HCT116 (cell line): ENCODE data around the gene SSRP1. TPM values are rescaled to one million over a fixed set of nuclear protein-coding genes. Genes with fewer than 3 reads are reported as not detected.

Experiments used
- ATAC-seq: fragments of 200-7000 bp; cut with Tn5 transposase; 2 replicates; pipeline ENCODE4 v1.9.1; 2020; ENCODE audit warnings: mild to moderate bottlenecking, moderate library complexity
- BruUV-seq: library from RNA; stranded (reverse); fragments of 400-500 nt; replicated peaks from 2 replicates; lab custom pipeline; 2021; lab: Mats Ljungman, UMichigan
- CTCF ChIA-PET: fragments of 300-600 bp; sonication (Branson Sonifier 250); formaldehyde crosslinking; loops from one replicate; lab custom pipeline; 2021; ENCODE audit warnings: antibody characterized with exemption; lab: Charles Lee
- POLR2A ChIA-PET: fragments of 300-600, 350-600 bp; sonication (Branson Sonifier 250); formaldehyde crosslinking; loops from one replicate; lab custom pipeline; 2021; ENCODE audit warnings: antibody characterized with exemption; lab: Charles Lee
- RAD21 ChIA-PET, 2 experiments: fragments of 300-600 bp; sonication (Branson Sonifier 250); formaldehyde crosslinking; loops; one replicate each; lab custom pipeline; 2023; ENCODE audit warnings: low total read pairs in 2 of 2; ENCODE audit not compliant: uncharacterized antibody in 2 of 2, unreplicated experiment in 2 of 2, low non-redundant PET in 1 of 2; lab: Charles Lee
- DNase-seq: peaks from one replicate; pipeline ENCODE4 v3.0.0-alpha.2; 2010; ENCODE audit warnings: low read depth, low spot score
- H2AFZ ChIP-seq: fragments of 200-600 bp; shearing (Covaris generic), sonication (generic); 2 replicates; pipeline ENCODE4 v1.6.1; 2017; ENCODE audit warnings: low read depth, mixed run types, mixed read lengths, antibody characterized with exemption, low read length; ENCODE audit not compliant: poor library complexity, severe bottlenecking
- H3K27ac ChIP-seq: 2 replicates; pipeline ENCODE4 v1.5.1; 2012; ENCODE audit warnings: low read depth, low read length
- H3K27me3 ChIP-seq: fragments of 200-600 bp; sonication (generic); 2 replicates; pipeline ENCODE4 v1.6.1; 2016; ENCODE audit warnings: mixed run types, low read length, mixed read lengths; ENCODE audit not compliant: insufficient read depth
- H3K36me3 ChIP-seq, 2 experiments: fragments of 200-500 bp in 1 of 2; fragments of 200-600 bp in 1 of 2; sonication (Bioruptor generic) in 1 of 2; sonication (generic) in 1 of 2; 2 replicates each; pipeline versions ENCODE4 v1.5.1 to v1.6.1; 2014 to 2016; ENCODE audit warnings: low read length in 2 of 2, inconsistent platforms in 1 of 2, mixed read lengths in 1 of 2, mixed run types in 1 of 2; ENCODE audit not compliant: insufficient read depth in 2 of 2, control insufficient read depth in 1 of 2
- H3K4me1 ChIP-seq, 2 experiments: fragments of 200-600 bp in 1 of 2; sonication (generic) in 1 of 2; 2 replicates each; pipeline versions ENCODE4 v1.5.1 to v1.6.1; 2012 to 2017; ENCODE audit warnings: low read length in 2 of 2, inconsistent platforms in 1 of 2, mild to moderate bottlenecking in 1 of 2, mixed read lengths in 1 of 2, mixed run types in 1 of 2, moderate library complexity in 1 of 2; ENCODE audit not compliant: insufficient read depth in 2 of 2, control insufficient read depth in 1 of 2
- H3K4me2 ChIP-seq: fragments of 200-600 bp; sonication (generic); 2 replicates; pipeline ENCODE4 v1.6.1; 2017; ENCODE audit warnings: mixed run types, low read length, mixed read lengths
- H3K4me3 ChIP-seq, 2 experiments: fragments of 200-600 bp in 1 of 2; sonication (generic) in 1 of 2; replicated peaks in 1 of 2; 2 replicates each; pipeline ENCODE4 v1.5.1; 2011 to 2016; ENCODE audit warnings: low read length in 2 of 2, control low read depth in 1 of 2, low read depth in 1 of 2, mild to moderate bottlenecking in 1 of 2, mixed read lengths in 1 of 2, mixed run types in 1 of 2
- H3K79me2 ChIP-seq: fragments of 200-600 bp; sonication (generic); 2 replicates; pipeline ENCODE4 v1.6.1; 2017; ENCODE audit warnings: mild to moderate bottlenecking, mixed run types, low read length, moderate library complexity, mixed read lengths; ENCODE audit not compliant: insufficient read depth
- H3K9ac ChIP-seq: fragments of 200-600 bp; sonication (generic); 2 replicates; pipeline ENCODE4 v1.6.1; 2016; ENCODE audit warnings: low read length, mixed read lengths
- H3K9me2 ChIP-seq: fragments of 200-600 bp; sonication (generic), shearing (Covaris generic); 2 replicates; pipeline ENCODE4 v1.6.1; 2017; ENCODE audit warnings: mixed run types, mild to moderate bottlenecking, moderate library complexity; ENCODE audit not compliant: insufficient read depth
- H3K9me3 ChIP-seq, 2 experiments: fragments of 200-500 bp in 1 of 2; fragments of 200-600 bp in 1 of 2; sonication (Bioruptor generic) in 1 of 2; sonication (generic) in 1 of 2; 2 replicates each; pipeline ENCODE4 v1.6.1; 2014 to 2017; ENCODE audit warnings: low read length in 2 of 2, mixed read lengths in 2 of 2, inconsistent platforms in 1 of 2, low read depth in 1 of 2, mild to moderate bottlenecking in 1 of 2, mixed run types in 1 of 2, moderate library complexity in 1 of 2; ENCODE audit not compliant: control insufficient read depth in 1 of 2, insufficient read depth in 1 of 2
- H4K20me1 ChIP-seq: fragments of 200-600 bp; sonication (generic), shearing (Covaris generic); 2 replicates; pipeline ENCODE4 v1.6.1; 2017; ENCODE audit warnings: mixed run types, mild to moderate bottlenecking, moderate library complexity; ENCODE audit not compliant: insufficient read depth
- ATF3 ChIP-seq: IDR thresholded peaks from 2 replicates; pipeline ENCODE4 v1.6.1; 2012
- CBX3 ChIP-seq: IDR thresholded peaks from 2 replicates; pipeline ENCODE4 v1.6.1; 2012; ENCODE audit warnings: low read depth
- CEBPB ChIP-seq: IDR thresholded peaks from 2 replicates; pipeline ENCODE4 v1.6.1; 2012; ENCODE audit warnings: low read depth
- EGR1 ChIP-seq: IDR thresholded peaks from 2 replicates; pipeline ENCODE4 v1.6.1; 2012; ENCODE audit warnings: low read depth
- EZH2 ChIP-seq: fragments of 200-600 bp; sonication (generic); IDR thresholded peaks from 2 replicates; pipeline ENCODE4 v1.6.1; 2017; ENCODE audit warnings: antibody characterized with exemption, mixed run types
- EZH2phosphoT487 ChIP-seq: fragments of 200-600 bp; IDR thresholded peaks from 2 replicates; pipeline ENCODE4 v1.6.1; 2018; ENCODE audit warnings: antibody characterized with exemption, borderline replicate concordance
- POLR2A ChIP-seq: IDR thresholded peaks from 2 replicates; pipeline ENCODE4 v1.7.0; 2011; ENCODE audit warnings: borderline replicate concordance; ENCODE audit not compliant: insufficient read depth, insufficient read length; ENCODE audit errors: extremely low read depth
- POLR2AphosphoS5 ChIP-seq: IDR thresholded peaks from 2 replicates; pipeline ENCODE4 v1.6.1; 2011; ENCODE audit warnings: mild to moderate bottlenecking, low read depth, low read length, moderate library complexity
- RAD21 ChIP-seq: IDR thresholded peaks from 2 replicates; pipeline ENCODE4 v1.6.1; 2012; ENCODE audit warnings: low read depth, mild to moderate bottlenecking
- SIN3A ChIP-seq: IDR thresholded peaks from 2 replicates; pipeline ENCODE4 v1.6.1; 2012; ENCODE audit warnings: low read depth
- SP1 ChIP-seq: IDR thresholded peaks from 2 replicates; pipeline ENCODE4 v1.6.1; 2012; ENCODE audit warnings: low read depth
- SRF ChIP-seq: IDR thresholded peaks from 2 replicates; pipeline ENCODE4 v1.6.1; 2012; ENCODE audit warnings: low read depth
- TCF7L2 ChIP-seq: IDR thresholded peaks from 2 replicates; pipeline ENCODE4 v1.7.0; 2011; ENCODE audit warnings: borderline replicate concordance, inconsistent platforms; ENCODE audit not compliant: insufficient read depth, insufficient read length; ENCODE audit errors: extremely low read depth
- YY1 ChIP-seq: IDR thresholded peaks from 2 replicates; pipeline ENCODE4 v1.6.1; 2011; ENCODE audit warnings: low read length, low read depth, moderate library complexity, mild to moderate bottlenecking; ENCODE audit not compliant: insufficient replicate concordance; ENCODE audit errors: extremely low read depth
- ZNF274 ChIP-seq: fragments of 200-500 bp; sonication (Bioruptor generic); IDR thresholded peaks from 2 replicates; pipeline ENCODE4 v1.6.1; 2014; ENCODE audit warnings: mild to moderate bottlenecking, low read depth, low read length, inconsistent platforms
- intact Hi-C: fragments of 100-400 bp; cut with micrococcal nuclease; formaldehyde crosslinking; loops from 2 replicates; pipeline ENCODE4 v1.10.0; 2022
- total RNA-seq: library from RNA; stranded (reverse); gene quantifications from one replicate; pipeline ENCODE4 v1.2.1, GENCODE V29; 2021; ENCODE audit not compliant: unreplicated experiment
- TF ChIP-seq, protein P1 (sequence below): IDR thresholded peaks from 2 replicates; pipeline ENCODE4 v1.6.1; 2011; ENCODE audit warnings: mild to moderate bottlenecking, low read length, moderate library complexity; ENCODE audit not compliant: insufficient replicate concordance; ENCODE audit errors: extremely low read depth
- TF ChIP-seq, protein P2 (sequence below): IDR thresholded peaks from 2 replicates; pipeline ENCODE4 v1.6.1; 2012; ENCODE audit warnings: low read depth
- TF ChIP-seq, protein P3 (sequence below): IDR thresholded peaks from 2 replicates; pipeline ENCODE4 v1.6.1; 2012
- TF ChIP-seq, protein P4 (sequence below), 3 experiments: fragments of 200-600 bp in 1 of 3; sonication (generic) in 1 of 3; IDR thresholded peaks in 2 of 3; conservative IDR thresholded peaks in 1 of 3; 2 replicates each; pipeline ENCODE4 v1.5.1; 2012 to 2017; ENCODE audit warnings: low read depth in 2 of 3, low read length in 2 of 3, antibody characterized with exemption in 1 of 3, borderline replicate concordance in 1 of 3, control low read depth in 1 of 3, mild to moderate bottlenecking in 1 of 3, mixed read lengths in 1 of 3, mixed run types in 1 of 3, moderate library complexity in 1 of 3; ENCODE audit not compliant: insufficient read depth in 1 of 3

Gene SSRP1
- total RNA-seq, 1 experiment from 2014 or later, result 260 TPM

DNA sequence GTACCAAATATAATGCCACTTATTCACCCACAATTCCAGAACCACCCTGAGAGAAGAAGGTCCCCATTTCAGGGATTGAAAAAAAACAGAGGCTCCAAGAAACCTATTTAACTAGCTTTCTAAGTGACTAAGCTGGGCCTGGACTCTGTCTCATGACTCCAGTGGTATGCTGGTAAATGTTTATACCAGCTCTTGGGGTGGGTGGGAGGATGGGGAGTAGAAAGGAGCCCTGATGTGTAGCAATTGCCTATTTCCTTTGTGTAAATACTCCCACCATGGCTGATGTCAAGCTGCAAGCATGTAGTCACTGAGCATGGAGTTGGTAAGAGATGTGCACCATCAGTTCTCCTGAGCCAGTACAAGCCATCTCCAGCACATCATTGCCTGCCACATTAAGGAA lies 42.5 kb upstream of the SSRP1 start:
- Histone ChIP-seq H3K27ac (no peak overlapping the region), H3K4me1 (no peaks in the 10 kb centered on the region), H3K9ac (no peak overlapping the region), H3K79me2 (no peaks in the 10 kb centered on the region), H3K4me2 (no peak overlapping the region), H3K27me3 (peaks cover 27% of the 10 kb centered on the region), H2AFZ (no peak overlapping the region), H3K4me3 (no peak overlapping the region), H3K36me3 (no peaks in the 10 kb centered on the region), H3K9me3 (no peaks in the 10 kb centered on the region), H4K20me1 (no peaks in the 10 kb centered on the region), H3K9me2 (no peaks in the 10 kb centered on the region)
- intact Hi-C loops, result no loop called here
- BruUV-seq, result no TSS peak
- ChIA-PET POLR2A (no interaction called here), CTCF (no interaction called here), RAD21 (no interaction called here)
- TF ChIP-seq, protein P1, sequence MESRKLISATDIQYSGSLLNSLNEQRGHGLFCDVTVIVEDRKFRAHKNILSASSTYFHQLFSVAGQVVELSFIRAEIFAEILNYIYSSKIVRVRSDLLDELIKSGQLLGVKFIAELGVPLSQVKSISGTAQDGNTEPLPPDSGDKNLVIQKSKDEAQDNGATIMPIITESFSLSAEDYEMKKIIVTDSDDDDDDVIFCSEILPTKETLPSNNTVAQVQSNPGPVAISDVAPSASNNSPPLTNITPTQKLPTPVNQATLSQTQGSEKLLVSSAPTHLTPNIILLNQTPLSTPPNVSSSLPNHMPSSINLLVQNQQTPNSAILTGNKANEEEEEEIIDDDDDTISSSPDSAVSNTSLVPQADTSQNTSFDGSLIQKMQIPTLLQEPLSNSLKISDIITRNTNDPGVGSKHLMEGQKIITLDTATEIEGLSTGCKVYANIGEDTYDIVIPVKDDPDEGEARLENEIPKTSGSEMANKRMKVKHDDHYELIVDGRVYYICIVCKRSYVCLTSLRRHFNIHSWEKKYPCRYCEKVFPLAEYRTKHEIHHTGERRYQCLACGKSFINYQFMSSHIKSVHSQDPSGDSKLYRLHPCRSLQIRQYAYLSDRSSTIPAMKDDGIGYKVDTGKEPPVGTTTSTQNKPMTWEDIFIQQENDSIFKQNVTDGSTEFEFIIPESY, result no peak
- TF ChIP-seq EGR1, result no peak
- TF ChIP-seq SP1, result no peak
- TF ChIP-seq EZH2, result no peak
- TF ChIP-seq, protein P2, sequence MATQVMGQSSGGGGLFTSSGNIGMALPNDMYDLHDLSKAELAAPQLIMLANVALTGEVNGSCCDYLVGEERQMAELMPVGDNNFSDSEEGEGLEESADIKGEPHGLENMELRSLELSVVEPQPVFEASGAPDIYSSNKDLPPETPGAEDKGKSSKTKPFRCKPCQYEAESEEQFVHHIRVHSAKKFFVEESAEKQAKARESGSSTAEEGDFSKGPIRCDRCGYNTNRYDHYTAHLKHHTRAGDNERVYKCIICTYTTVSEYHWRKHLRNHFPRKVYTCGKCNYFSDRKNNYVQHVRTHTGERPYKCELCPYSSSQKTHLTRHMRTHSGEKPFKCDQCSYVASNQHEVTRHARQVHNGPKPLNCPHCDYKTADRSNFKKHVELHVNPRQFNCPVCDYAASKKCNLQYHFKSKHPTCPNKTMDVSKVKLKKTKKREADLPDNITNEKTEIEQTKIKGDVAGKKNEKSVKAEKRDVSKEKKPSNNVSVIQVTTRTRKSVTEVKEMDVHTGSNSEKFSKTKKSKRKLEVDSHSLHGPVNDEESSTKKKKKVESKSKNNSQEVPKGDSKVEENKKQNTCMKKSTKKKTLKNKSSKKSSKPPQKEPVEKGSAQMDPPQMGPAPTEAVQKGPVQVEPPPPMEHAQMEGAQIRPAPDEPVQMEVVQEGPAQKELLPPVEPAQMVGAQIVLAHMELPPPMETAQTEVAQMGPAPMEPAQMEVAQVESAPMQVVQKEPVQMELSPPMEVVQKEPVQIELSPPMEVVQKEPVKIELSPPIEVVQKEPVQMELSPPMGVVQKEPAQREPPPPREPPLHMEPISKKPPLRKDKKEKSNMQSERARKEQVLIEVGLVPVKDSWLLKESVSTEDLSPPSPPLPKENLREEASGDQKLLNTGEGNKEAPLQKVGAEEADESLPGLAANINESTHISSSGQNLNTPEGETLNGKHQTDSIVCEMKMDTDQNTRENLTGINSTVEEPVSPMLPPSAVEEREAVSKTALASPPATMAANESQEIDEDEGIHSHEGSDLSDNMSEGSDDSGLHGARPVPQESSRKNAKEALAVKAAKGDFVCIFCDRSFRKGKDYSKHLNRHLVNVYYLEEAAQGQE, result no peak
- no peak for TF ChIP-seq EZH2phosphoT487
- TF ChIP-seq POLR2A, result no peak
- TF ChIP-seq CBX3, result no peak
- no peak for TF ChIP-seq TCF7L2
- TF ChIP-seq YY1, result no peak
- TF ChIP-seq POLR2AphosphoS5, result no peak
- TF ChIP-seq ZNF274, result no peak
- no peak for TF ChIP-seq ATF3
- TF ChIP-seq, protein P3, sequence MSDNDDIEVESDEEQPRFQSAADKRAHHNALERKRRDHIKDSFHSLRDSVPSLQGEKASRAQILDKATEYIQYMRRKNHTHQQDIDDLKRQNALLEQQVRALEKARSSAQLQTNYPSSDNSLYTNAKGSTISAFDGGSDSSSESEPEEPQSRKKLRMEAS, result no peak
- no peak for TF ChIP-seq SRF
- no peak for TF ChIP-seq SIN3A
- TF ChIP-seq RAD21, result no peak
- TF ChIP-seq, protein P4, sequence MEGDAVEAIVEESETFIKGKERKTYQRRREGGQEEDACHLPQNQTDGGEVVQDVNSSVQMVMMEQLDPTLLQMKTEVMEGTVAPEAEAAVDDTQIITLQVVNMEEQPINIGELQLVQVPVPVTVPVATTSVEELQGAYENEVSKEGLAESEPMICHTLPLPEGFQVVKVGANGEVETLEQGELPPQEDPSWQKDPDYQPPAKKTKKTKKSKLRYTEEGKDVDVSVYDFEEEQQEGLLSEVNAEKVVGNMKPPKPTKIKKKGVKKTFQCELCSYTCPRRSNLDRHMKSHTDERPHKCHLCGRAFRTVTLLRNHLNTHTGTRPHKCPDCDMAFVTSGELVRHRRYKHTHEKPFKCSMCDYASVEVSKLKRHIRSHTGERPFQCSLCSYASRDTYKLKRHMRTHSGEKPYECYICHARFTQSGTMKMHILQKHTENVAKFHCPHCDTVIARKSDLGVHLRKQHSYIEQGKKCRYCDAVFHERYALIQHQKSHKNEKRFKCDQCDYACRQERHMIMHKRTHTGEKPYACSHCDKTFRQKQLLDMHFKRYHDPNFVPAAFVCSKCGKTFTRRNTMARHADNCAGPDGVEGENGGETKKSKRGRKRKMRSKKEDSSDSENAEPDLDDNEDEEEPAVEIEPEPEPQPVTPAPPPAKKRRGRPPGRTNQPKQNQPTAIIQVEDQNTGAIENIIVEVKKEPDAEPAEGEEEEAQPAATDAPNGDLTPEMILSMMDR (IDR thresholded peaks at IDR 0.05 in 2 of 3, conservative IDR thresholded peaks at IDR 0.05 in 1 of 3; ENCODE audit: borderline replicate concordance in 1 of 3, insufficient read depth in 1 of 3, low read depth in 2 of 3, low read length in 2 of 3), result no peak
- TF ChIP-seq CEBPB, result no peak
- ATAC-seq (no peak), DNase-seq (no peak)
